HTR-8/SVneo (cell line): ENCODE results near the gene RHBDD1.

Experiments used
- DNase-seq: peaks from one replicate; pipeline ENCODE4 v3.0.0; 2011; ENCODE audit warnings: low spot score, mixed read lengths; ENCODE audit not compliant: insufficient read length
- FAIRE-seq: peaks from 2 replicates; lab custom pipeline; 2011; peaks lifted over from hg19 to GRCh38; lab: Jason Lieb, UNC

The RHBDD1 gene

GRCh38 chr2:226835796-226836547 is at the start of gene RHBDD1:
TSS of gene RHBDD1 (plus strand) at chr2:226836054. CDS start at chr2:226864694, 28,640 bp downstream.
- DNase-seq, result peak; percentile 91
- FAIRE-seq, result peak; percentile 98

GRCh38 chr2:226788064-226788463 is 47.8 kb upstream of the RHBDD1 start:
- FAIRE-seq, result no peak
- DNase-seq, result no peak

GRCh38 chr2:226788881-226789490 is 46.9 kb upstream of the RHBDD1 start:
- no peak for DNase-seq
- FAIRE-seq, result no peak

GRCh38 chr2:226790011-226790410 is 45.8 kb upstream of the RHBDD1 start:
- DNase-seq, result no peak
- FAIRE-seq, result no peak

GRCh38 chr2:226790431-226790830 is 45.4 kb upstream of the RHBDD1 start:
- FAIRE-seq, result no peak
- DNase-seq, result no peak

GRCh38 chr2:226791056-226791486 is 44.8 kb upstream of the RHBDD1 start:
- DNase-seq (no peak), FAIRE-seq (no peak)

- DNase-seq (peak; percentile 87), FAIRE-seq (peak; percentile 66)
These were observed 44.3 kb upstream of the RHBDD1 start for GRCh38 chr2:226791487-226792081.

GRCh38 chr2:226792155-226792881 is 43.5 kb upstream of the RHBDD1 start:
- DNase-seq (no peak), FAIRE-seq (no peak)

GRCh38 chr2:226793646-226794045 is 42.2 kb upstream of the RHBDD1 start:
- DNase-seq (no peak), FAIRE-seq (no peak)

- FAIRE-seq (no peak), DNase-seq (no peak)
These were observed 41.6 kb upstream of the RHBDD1 start for GRCh38 chr2:226794196-226794661.

- DNase-seq (no peak), FAIRE-seq (peak; percentile 9)
These were observed 41.1 kb upstream of the RHBDD1 start for GRCh38 chr2:226794751-226795171.

- DNase-seq, result no peak
- FAIRE-seq, result peak; percentile 77
These were observed 40.4 kb upstream of the RHBDD1 start for GRCh38 chr2:226795281-226796011.

GRCh38 chr2:226796012-226796839 is 39.6 kb upstream of the RHBDD1 start:
- DNase-seq (no peak), FAIRE-seq (no peak)

- DNase-seq (no peak), FAIRE-seq (no peak)
These were observed 39.0 kb upstream of the RHBDD1 start for GRCh38 chr2:226796840-226797288.

GRCh38 chr2:226797289-226797988 is 38.4 kb upstream of the RHBDD1 start:
- FAIRE-seq, result no peak

GRCh38 chr2:226797989-226798421 is 37.8 kb upstream of the RHBDD1 start:
- FAIRE-seq (no peak), DNase-seq (no peak)

More at GRCh38 chr2:226797289-226797988, 38.4 kb upstream of the RHBDD1 start:
- no peak for DNase-seq

- no peak for DNase-seq
These were observed 37.2 kb upstream of the RHBDD1 start for GRCh38 chr2:226798422-226799210.

More at GRCh38 chr2:226798422-226799210, 37.2 kb upstream of the RHBDD1 start:
- FAIRE-seq, result peak; percentile 60
